ENCODE results near the gene NBEAL1. TPM values are rescaled to one million over a fixed set of nuclear protein-coding genes. Genes with fewer than 3 reads are reported as not detected.

Gene NBEAL1
- total and polyA plus RNA-seq, 2 of the 8 experiments (the other 6 are each of a cell fraction or from before 2014, with no cell fraction given): 2.3 to 10.7 TPM

- TF ChIP-seq HDAC6 (IDR thresholded peaks at IDR 0.05; ENCODE audit: low read depth, low read length) (no peak), POU5F1 (IDR thresholded peaks at IDR 0.05; ENCODE audit: low read depth, low read length) (no peak), E2F6 (IDR thresholded peaks at IDR 0.05) (no peak)
Observed at GRCh38 chr2:203242518-203242917, 227.8 kb downstream of the NBEAL1 start (continued).
